OCI-LY1 (cell line): ENCODE results near the gene CUX1.

Experiments used
- H2AFZ ChIP-seq: fragments of 200-600 bp; sonication (generic), shearing (Covaris generic); 2 replicates; pipeline ENCODE4 v1.6.0; 2014; ENCODE audit warnings: antibody characterized with exemption, mild to moderate bottlenecking, low read length
- H3F3A ChIP-seq: fragments of 200-600 bp; sonication (generic), shearing (Covaris generic); 2 replicates; pipeline ENCODE4 v1.6.0; 2014; ENCODE audit warnings: mild to moderate bottlenecking, antibody characterized with exemption, low read length, moderate library complexity; ENCODE audit not compliant: insufficient read depth
- H3K27ac ChIP-seq: fragments of 200-600 bp; sonication (generic); 2 replicates; pipeline ENCODE4 v1.5.1; 2014; ENCODE audit warnings: low read length, mixed run types, mild to moderate bottlenecking, low read depth; ENCODE audit not compliant: poor library complexity, severe bottlenecking
- H3K27me3 ChIP-seq: fragments of 200-600 bp; sonication (generic); 2 replicates; pipeline ENCODE4 v1.6.0; 2014; ENCODE audit warnings: antibody characterized with exemption, mild to moderate bottlenecking, low read length, moderate library complexity; ENCODE audit not compliant: insufficient read depth
- H3K36me3 ChIP-seq: fragments of 200-600 bp; sonication (generic); 2 replicates; pipeline ENCODE4 v1.6.1; 2014; ENCODE audit warnings: mild to moderate bottlenecking, antibody characterized with exemption, low read length, moderate library complexity, mixed read lengths; ENCODE audit not compliant: insufficient read depth
- H3K4me1 ChIP-seq: fragments of 200-600 bp; sonication (generic); 2 replicates; pipeline ENCODE4 v1.5.1; 2014; ENCODE audit warnings: mild to moderate bottlenecking, low read length, moderate library complexity; ENCODE audit not compliant: insufficient read depth, severe bottlenecking
- H3K4me2 ChIP-seq: fragments of 200-600 bp; sonication (generic), shearing (Covaris generic); 2 replicates; pipeline ENCODE4 v1.6.1; 2014; ENCODE audit warnings: low read length
- H3K4me3 ChIP-seq: fragments of 200-600 bp; sonication (generic); 2 replicates; pipeline ENCODE4 v1.5.1; 2014; ENCODE audit warnings: low read length, low read depth, mild to moderate bottlenecking, mixed read lengths; ENCODE audit not compliant: poor library complexity, severe bottlenecking
- H3K79me2 ChIP-seq: fragments of 200-600 bp; shearing (Covaris generic); 2 replicates; pipeline ENCODE4 v1.6.1; 2016; ENCODE audit warnings: mixed run types, low read length, mixed read lengths; ENCODE audit not compliant: insufficient read depth
- H3K9ac ChIP-seq: fragments of 200-600 bp; sonication (generic), shearing (Covaris generic); 2 replicates; pipeline ENCODE4 v1.6.1; 2014; ENCODE audit warnings: mild to moderate bottlenecking, low read length, mixed read lengths
- H3K9me2 ChIP-seq: fragments of 200-600 bp; sonication (generic), shearing (Covaris generic); 2 replicates; pipeline ENCODE4 v1.6.1; 2014; ENCODE audit warnings: low read depth, mild to moderate bottlenecking, low read length, mixed read lengths
- H3K9me3 ChIP-seq: fragments of 200-600 bp; shearing (Covaris generic); 2 replicates; pipeline ENCODE4 v1.6.1; 2014; ENCODE audit warnings: low read length, mixed read lengths
- H4K20me1 ChIP-seq: fragments of 200-600 bp; sonication (generic), shearing (Covaris generic); 2 replicates; pipeline ENCODE4 v1.6.0; 2016; ENCODE audit warnings: mild to moderate bottlenecking, low read length; ENCODE audit not compliant: insufficient read depth
- EZH2 ChIP-seq: fragments of 200-600 bp; sonication (generic), shearing (Covaris generic); IDR thresholded peaks from 2 replicates; pipeline ENCODE4 v1.8.0; 2017; ENCODE audit warnings: borderline replicate concordance, mixed run types, mild to moderate bottlenecking, antibody characterized with exemption, low read length, moderate library complexity, mixed read lengths
- TF ChIP-seq, protein P1 (sequence below): fragments of 200-600 bp; sonication (generic), shearing (Covaris generic); IDR thresholded peaks from 2 replicates; pipeline ENCODE4 v1.5.1; 2017; ENCODE audit warnings: mild to moderate bottlenecking, antibody characterized with exemption, low read length, moderate library complexity, mixed read lengths

CUX1 gene

DNA sequence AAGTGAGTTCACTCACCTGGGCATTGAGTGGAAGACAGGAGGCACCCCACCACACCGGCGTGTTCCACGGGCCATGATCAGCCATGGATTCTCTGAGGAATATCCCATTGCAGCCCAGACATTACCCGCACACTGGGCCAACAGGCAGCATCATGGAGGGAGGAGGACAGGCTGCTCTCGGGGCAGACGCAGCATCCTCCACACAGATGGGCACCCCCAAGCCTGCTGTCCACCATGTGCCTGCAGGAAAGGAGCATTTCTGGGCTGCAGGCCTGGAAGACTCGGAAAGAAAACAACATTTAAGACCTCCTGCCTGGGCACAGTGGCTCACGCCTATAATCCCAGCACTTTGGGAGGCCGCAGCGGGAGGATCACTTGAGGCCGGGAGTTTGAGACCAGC lies 398.3 kb downstream of the CUX1 start:
- no peak overlapping the region for H2AFZ ChIP-seq
- H3K4me1 ChIP-seq = no peaks in the 10 kb centered on the region
- no peaks in the 10 kb centered on the region for H3K9me3 ChIP-seq
- no peaks in the 10 kb centered on the region for H3F3A ChIP-seq
- no peak overlapping the region for H3K4me2 ChIP-seq
- H3K27ac ChIP-seq = no peak overlapping the region
- peaks cover 84% of the 10 kb centered on the region for H3K36me3 ChIP-seq
- H3K27me3 ChIP-seq = no peaks in the 10 kb centered on the region
- no peaks in the 10 kb centered on the region for H3K79me2 ChIP-seq
- TF ChIP-seq, protein P1, sequence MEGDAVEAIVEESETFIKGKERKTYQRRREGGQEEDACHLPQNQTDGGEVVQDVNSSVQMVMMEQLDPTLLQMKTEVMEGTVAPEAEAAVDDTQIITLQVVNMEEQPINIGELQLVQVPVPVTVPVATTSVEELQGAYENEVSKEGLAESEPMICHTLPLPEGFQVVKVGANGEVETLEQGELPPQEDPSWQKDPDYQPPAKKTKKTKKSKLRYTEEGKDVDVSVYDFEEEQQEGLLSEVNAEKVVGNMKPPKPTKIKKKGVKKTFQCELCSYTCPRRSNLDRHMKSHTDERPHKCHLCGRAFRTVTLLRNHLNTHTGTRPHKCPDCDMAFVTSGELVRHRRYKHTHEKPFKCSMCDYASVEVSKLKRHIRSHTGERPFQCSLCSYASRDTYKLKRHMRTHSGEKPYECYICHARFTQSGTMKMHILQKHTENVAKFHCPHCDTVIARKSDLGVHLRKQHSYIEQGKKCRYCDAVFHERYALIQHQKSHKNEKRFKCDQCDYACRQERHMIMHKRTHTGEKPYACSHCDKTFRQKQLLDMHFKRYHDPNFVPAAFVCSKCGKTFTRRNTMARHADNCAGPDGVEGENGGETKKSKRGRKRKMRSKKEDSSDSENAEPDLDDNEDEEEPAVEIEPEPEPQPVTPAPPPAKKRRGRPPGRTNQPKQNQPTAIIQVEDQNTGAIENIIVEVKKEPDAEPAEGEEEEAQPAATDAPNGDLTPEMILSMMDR = no peak
- no peak for TF ChIP-seq EZH2
- no peaks in the 10 kb centered on the region for H3K9me2 ChIP-seq
- no peaks in the 10 kb centered on the region for H4K20me1 ChIP-seq
- no peak overlapping the region for H3K4me3 ChIP-seq
- H3K9ac ChIP-seq = no peak overlapping the region

DNA sequence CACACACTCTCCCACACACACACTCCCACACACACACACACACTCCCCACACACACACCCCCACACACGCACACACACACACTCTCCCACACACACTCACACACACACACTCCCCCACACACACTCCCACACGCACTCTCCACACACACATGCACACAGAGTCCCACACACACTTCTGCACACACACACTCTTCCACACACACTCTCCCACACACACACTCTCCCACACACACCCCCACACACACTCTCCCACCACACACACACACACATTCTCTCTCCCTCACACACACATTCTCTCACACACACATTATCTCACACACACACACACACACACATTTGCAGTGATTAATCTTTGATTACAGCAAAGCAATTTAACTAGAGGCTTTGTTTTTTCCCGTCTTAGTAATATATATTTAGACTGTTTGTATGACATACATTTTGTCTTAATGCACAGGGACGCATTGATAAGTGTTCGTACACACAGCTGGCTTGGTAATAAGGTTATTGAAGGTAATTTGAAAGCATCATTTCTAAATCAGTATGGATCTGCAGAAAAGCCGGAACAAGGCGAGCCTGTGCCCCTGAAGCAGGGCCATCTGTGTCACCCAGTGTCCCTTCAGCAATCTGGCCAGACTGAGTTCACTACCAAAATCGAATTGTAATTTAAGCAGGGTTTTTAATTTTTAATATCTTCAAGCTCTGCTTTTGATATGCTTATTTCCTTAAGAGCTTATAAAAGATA lies 399.3 kb downstream of the CUX1 start:
- TF ChIP-seq, protein P1 = no peak
- no peak for TF ChIP-seq EZH2
- no peak overlapping the region for H3K9ac ChIP-seq

DNA sequence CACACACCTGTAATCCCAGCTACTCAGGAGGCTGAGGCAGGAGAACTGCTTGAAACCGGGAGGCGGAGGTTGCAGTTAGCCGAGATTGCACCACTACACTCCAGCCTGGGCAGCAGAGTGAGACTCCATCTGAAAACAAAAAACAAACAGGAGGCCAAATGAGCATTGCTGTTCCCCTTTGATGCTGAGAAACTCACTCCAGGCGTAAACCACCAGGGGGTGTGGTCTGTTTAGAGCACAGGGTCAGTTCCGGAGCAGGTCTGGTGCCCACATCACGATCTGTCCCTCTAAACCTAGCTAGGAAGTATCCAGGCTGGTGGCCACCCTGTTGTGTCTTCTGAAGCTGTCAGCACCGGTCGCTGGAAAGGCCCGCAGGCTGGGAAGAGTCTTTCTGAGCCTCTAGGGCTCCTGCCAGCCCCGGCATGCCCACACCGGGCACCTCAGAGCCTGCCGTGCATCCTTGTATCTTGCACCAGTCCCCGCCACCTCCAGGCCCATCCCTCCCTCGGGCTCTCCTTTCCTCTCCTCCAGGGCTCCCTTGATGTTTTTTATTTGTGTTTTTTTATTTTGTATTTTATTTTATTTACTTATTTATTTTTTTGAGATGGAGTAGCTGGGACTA lies 402.9 kb downstream of the CUX1 start:
- H3K9ac ChIP-seq = no peak overlapping the region
- TF ChIP-seq, protein P1 = no peak
- TF ChIP-seq EZH2 = no peak
- H2AFZ ChIP-seq = no peak overlapping the region
- H3F3A ChIP-seq = no peaks in the 10 kb centered on the region
- H3K4me1 ChIP-seq = no peaks in the 10 kb centered on the region
- H3K79me2 ChIP-seq = no peaks in the 10 kb centered on the region
- no peaks in the 10 kb centered on the region for H4K20me1 ChIP-seq
- no peak overlapping the region for H3K4me3 ChIP-seq
- H3K9me2 ChIP-seq = no peaks in the 10 kb centered on the region
- H3K36me3 ChIP-seq = peaks cover 68% of the 10 kb centered on the region; the same call in 1 of the 2 replicates
- no peak overlapping the region for H3K4me2 ChIP-seq
- H3K27ac ChIP-seq = no peak overlapping the region
- no peaks in the 10 kb centered on the region for H3K27me3 ChIP-seq
- no peaks in the 10 kb centered on the region for H3K9me3 ChIP-seq

More for the DNA sequence above, 399.3 kb downstream of the CUX1 start:
- no peak overlapping the region for H3K4me2 ChIP-seq
- H3F3A ChIP-seq = no peaks in the 10 kb centered on the region
- no peaks in the 10 kb centered on the region for H3K4me1 ChIP-seq
- H3K9me2 ChIP-seq = no peaks in the 10 kb centered on the region
- H3K27me3 ChIP-seq = no peaks in the 10 kb centered on the region
- H2AFZ ChIP-seq = no peak overlapping the region
- no peaks in the 10 kb centered on the region for H4K20me1 ChIP-seq
- no peaks in the 10 kb centered on the region for H3K9me3 ChIP-seq
- H3K27ac ChIP-seq = no peak overlapping the region
- H3K36me3 ChIP-seq = peaks cover 83% of the 10 kb centered on the region
- no peak overlapping the region for H3K4me3 ChIP-seq
- no peaks in the 10 kb centered on the region for H3K79me2 ChIP-seq
